GM21360 (cell line): ENCODE measurements around the gene C1QTNF1.
"Not testable (repeated sequence)": the region's sequence is repeated elsewhere in the genome, so short reads cannot be mapped to it uniquely, and the experiment has no call there.

Experiments
- ATAC-seq: cut with Tn5 transposase; IDR thresholded peaks from one replicate; pipeline ENCODE4 v1.9.1; 2021; ENCODE audit warnings: mild to moderate bottlenecking, moderate library complexity; ENCODE audit not compliant: unreplicated experiment

Gene C1QTNF1

GRCh38 chr17:79005063-79005861 lies 18.7 kb upstream of the C1QTNF1 start:
- no peak for ATAC-seq

DNA sequence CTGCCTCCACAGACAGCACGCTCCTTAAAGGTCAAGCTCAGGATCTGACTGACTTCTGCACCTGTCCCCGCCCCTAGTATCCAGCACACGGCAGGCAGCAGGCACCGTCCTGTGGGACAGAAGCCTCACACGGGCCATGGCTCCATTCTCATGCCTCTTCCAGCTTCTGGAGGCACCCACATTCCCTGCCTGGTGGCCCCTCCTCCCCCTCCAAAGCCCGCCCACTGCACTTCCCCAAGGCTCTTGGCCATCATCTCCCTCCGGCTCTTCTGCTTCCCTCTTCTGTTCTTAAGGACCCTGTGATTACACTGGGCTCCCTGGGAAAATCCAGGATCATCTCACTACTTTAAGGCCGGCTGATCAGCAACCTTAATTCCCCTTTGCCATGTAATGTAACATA lies 17.9 kb upstream of the C1QTNF1 start:
- no peak for ATAC-seq

DNA sequence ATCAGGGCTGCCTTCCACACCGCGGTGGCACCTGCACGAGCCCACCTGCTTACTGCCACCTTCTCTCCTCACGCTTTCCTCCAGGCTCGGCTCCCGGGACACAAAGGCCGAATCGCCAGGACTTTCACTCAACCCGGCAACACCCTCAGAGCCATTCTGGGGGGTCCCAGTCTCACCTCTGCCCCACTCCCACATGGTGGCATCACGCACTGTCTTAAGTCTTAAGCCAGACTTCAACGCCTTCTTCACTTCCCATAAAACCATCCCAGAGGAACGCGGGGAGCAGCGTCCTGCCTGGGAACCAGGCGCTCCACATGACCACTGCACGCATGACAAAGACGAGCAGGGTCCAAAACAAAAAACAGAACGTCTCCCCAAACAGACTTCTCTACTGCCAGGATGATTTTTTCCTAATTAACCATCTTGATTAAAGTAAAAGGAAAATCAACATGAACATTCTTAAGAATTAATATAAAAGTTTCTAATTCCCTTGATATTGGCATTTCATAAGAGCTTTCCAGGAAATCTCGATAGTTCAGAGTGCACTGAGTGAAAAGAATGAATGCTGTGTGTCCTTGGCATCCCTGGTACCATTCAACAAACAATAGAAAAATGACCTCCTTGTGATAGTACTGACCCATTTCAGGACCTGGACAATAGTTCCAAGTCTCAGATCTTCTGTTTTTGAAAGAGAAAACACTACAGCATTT lies 17.0 kb upstream of the C1QTNF1 start:
- ATAC-seq, result no peak

DNA sequence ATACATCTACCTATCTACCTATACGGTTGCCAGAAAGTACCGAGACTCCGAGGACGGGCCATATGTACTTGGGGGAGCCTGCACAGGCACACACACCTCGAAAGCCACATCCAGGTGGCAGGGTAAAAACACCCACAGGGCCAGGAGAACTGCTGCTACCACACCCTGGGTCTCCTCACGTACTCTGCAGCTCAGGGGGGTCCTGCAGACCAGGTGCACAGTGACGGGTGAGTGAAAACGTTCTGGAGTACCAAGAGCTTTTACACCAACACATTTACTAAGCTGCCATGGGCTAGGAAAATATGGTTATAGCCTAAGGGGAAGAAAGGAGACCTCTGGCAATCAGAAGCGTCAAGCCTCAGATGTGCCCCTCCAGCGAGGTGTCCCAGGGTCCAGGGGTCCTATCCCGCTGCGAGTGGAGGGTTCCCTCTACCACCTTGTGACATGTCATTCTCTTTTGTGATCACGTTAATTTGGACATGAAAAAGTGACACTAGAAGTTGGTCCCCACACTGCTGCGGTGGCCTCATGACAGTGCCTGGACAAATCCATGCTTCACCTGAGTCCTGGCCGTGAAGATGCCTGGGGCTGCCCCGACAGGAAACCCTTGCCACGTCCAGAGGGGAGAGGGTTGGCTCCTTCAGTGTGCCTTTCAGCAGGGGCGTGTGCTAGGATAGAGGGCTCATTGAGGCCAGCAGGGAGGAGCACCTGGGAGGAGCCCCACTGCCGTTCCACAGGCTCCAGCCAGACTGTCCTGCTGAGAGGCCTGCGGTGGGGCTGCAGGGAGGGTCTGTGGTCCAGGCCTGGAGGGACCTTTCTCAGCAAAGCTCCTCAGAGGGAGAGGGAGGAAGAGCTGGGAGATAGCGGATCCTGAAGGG lies 16.2 kb upstream of the C1QTNF1 start:
- no peak for ATAC-seq

DNA sequence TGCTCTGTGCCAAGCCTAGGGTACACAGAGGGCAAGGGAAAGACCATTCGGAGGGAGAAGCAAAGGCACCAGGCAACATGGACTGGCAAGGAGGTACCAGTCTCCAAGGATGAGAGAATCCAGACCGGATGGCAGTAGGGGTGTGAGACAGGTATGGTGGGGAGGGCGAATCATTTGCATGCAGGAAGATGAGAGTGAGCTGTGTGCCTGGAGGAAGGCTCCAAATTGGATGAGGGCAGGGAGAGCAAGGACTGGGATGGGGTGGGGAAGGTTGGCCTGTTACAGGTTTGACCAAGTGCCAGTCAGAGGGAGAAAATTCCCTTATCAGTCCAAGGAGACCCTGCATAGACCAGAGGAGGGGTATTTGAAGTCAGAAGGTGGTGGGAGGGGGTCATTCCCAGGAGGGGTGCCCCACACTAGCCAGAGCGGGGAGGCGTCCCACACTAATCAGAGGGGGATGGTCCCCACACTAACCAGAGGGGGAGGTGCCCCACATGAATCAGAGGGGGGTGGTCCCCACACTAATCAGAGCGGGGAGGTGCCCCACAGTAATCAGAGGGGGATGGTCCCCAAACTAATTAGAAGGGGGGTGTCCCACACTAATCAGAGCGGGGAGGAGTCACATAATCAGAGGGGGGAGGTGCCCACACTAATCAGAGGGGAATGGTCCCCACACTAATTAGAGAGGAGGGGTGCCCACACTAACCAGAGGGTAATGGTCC lies 15.1 kb upstream of the C1QTNF1 start:
- no peak for ATAC-seq

- ATAC-seq, result peak; percentile 74
Observed at GRCh38 chr17:79009397-79010303, 14.3 kb upstream of the C1QTNF1 start, which contains the start of gene CANT1. Gene CANT1, minus strand, starts transcription at chr17:79009764. Its CDS starts 12,142 bp downstream, at chr17:78997622.

DNA sequence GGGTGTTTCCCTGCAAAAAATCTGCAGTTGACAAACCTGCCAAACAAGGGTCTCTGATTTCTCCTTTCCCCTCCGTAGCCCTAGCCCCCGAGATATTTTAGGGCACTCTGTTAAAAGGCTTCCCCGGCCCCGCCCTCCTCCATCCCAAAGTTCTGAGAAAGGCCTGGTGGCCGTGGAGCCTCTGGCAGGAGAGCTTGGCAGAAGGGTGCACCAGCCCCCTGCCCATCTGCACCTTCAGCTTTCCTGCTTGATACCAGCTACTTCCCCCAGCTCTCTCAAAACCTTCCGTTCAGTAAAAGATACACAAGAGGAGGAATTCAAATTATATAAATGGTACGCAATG lies 13.7 kb upstream of the C1QTNF1 start:
- no peak for ATAC-seq

GRCh38 chr17:79011451-79012147 lies 12.4 kb upstream of the C1QTNF1 start:
- ATAC-seq, result no peak

DNA sequence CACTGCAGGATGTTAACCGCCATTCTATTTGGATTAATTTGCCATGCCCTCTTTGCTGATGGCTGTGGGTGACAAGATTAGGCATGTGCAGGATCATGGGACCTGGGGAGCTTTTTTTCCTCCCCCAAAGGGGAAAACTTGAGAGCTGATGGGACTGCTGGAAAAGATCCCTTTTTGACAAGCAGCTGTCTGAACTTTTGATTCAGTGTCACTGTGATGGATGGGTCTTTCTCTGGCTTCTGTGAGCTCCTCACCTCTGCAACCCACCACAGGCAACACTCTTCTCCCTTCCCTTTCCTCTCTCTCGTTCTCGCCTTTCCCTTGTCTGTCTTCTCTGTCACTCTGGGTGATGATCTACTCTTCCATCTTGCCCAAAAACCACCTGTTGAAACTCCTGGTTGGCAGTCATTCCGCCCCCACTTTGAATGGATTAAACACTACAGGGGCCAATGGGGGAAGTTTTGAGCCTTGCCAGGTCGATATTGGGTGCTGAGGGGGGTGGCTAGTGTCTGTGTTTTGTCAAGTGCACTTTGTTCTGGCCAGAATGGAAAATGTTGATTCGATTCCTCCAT lies 11.3 kb upstream of the C1QTNF1 start:
- no peak for ATAC-seq

- ATAC-seq, result no peak
Observed at GRCh38 chr17:79014158-79014758, 9.7 kb upstream of the C1QTNF1 start.

DNA sequence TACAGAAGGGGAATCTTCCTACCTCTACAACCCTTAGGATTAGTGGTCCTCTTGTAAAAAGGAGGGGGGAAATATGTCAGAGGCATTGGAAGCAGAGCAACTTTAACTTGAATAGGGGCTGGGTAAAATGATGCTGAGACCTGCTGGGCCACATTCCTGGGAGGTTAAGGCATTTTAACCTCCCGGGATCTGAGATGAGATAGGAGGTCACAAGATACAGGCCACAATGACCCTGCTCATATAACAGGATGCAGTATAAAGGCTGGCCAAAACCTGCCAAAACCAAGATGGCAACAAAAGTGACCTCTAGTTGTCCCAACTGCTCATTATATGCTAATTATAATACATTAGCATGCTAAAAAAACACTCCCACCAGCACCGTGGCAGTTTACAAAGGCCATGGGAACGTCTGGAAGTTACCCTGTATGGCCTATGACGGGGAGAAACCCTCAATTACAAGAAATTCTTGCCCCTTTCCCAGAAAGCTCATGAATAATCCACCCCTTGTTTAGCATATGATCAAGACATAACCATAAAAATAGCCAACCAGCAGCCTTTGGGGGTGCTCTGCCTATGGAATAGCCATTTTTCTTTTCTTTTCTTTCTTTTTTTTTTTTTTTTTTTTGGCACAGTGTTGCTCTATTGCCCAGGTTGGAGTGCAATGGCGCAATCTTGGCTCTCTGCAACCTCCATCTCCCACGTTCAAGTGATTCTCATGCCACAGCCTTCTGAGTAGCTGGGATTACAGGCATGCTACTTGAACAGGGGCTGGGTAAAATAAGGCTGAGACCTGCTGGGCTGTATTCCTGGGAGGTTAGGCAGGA lies 6.2 kb upstream of the C1QTNF1 start:
- no peak for ATAC-seq

GRCh38 chr17:79018370-79018695 lies 5.6 kb upstream of the C1QTNF1 start:
- no peak for ATAC-seq

DNA sequence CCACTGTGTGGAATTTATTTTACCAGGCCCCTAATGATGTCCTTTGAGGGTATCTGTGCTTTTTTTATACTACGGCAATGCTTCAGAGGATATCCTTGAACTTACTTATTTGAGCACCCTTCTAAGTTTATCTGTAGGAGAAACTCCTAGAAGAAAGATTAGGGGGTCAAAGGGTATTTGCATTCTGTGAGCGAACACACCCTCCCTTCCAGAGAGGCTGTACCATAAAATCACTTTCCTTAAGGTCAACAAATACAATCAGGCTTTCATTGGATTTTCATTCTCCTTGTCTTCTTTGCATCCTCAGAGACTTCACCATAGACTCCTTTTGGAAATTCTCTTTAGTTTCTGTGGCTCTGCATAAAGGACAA lies 4.7 kb upstream of the C1QTNF1 start:
- no peak for ATAC-seq

DNA sequence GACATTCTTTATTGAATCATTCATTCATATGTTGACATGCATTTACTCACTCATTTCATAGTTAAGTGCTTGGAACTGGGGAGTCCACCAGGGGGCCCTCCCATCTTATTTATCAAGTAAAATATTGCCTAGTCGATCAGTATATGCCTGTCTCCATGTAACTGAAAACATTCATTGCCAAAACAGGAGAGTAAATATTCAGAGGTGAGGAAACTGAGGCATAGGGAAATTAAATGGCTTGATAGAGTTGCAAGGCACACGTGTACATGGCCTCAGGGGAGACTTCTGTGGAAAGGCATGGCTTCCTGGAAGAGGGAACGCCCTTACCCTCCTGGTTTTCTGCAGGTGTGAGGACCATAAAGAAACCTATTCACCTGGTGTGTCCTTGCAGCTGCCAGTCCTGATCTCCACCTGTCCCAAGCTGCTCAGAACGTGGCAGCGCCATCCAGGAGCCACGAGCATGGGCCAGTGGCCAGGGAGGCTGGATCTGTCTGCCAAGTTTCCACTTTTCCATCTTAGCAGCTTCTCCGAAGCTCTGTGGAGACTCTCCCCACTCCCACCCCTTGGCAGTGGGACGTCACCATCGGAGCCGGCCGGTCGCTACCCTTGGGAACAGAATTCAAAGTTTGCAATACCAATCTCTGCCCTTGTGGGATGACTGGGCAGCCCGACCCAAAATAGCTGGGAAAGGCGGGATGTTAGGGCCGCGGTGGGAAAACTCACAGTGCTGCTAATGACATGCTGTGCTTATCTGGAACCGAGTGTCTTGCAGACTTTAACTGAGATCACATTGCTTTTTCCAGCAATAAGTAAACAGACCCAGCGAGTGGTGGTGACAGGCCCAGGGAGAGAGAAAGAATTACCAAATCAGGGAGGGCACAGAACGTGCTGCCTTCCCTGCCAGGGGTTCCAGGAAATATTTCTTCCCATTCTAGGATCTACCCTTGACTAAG lies 4.1 kb upstream of the C1QTNF1 start:
- no peak for ATAC-seq

- no peak for ATAC-seq
Observed at GRCh38 chr17:79020631-79021301, 3.2 kb upstream of the C1QTNF1 start.

DNA sequence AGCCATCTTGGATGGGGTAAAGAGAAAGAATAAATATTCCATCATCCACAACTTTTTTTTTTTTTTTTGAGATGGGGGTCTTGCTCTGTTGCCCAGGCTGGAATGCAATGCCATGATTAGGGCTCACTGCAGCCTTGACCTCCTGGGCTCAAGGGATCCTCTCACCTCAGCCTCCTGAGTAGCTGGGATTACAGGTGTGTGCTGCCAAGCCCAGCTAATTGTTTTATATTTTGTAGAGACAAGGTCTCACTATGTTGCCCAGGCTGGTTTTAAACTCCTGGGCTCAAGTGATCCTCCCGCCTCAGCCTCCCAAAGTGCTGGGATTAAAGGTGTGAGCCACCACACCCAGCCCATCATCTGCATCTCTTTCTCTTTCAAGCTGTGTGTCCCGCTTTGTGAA lies 2.0 kb upstream of the C1QTNF1 start:
- not testable (repeated sequence) for ATAC-seq
